IMR-90 (cell line): ENCODE results near the gene TEC.

Experiments
- BHLHE40 ChIP-seq: fragments of 150-350 bp; IDR thresholded peaks from 2 replicates; pipeline ENCODE4 v1.6.1; 2016; ENCODE audit warnings: mild to moderate bottlenecking, low read depth, low read length
- CEBPB ChIP-seq: IDR thresholded peaks from 2 replicates; pipeline ENCODE4 v1.6.1; 2012; ENCODE audit warnings: low read depth, low read length, improper control_type of control experiment
- CTCF ChIP-seq: conservative IDR thresholded peaks from 2 replicates; pipeline ENCODE4 v1.5.1; 2012; ENCODE audit warnings: mild to moderate bottlenecking, low read depth, low read length, improper control_type of control experiment
- ELK1 ChIP-seq: fragments of 150-350 bp; IDR thresholded peaks from 2 replicates; pipeline ENCODE4 v1.6.1; 2016; ENCODE audit warnings: low read depth, mild to moderate bottlenecking, low read length, moderate library complexity, borderline replicate concordance
- FOS ChIP-seq: fragments of 150-350 bp; IDR thresholded peaks from 2 replicates; pipeline ENCODE4 v1.6.1; 2016; ENCODE audit warnings: low read depth, low read length
- MAFK ChIP-seq: IDR thresholded peaks from 2 replicates; pipeline ENCODE4 v1.6.1; 2012; ENCODE audit warnings: low read depth, low read length, improper control_type of control experiment
- MXI1 ChIP-seq: IDR thresholded peaks from 2 replicates; pipeline ENCODE4 v1.6.1; 2012; ENCODE audit warnings: low read depth, mild to moderate bottlenecking, low read length, moderate library complexity, borderline replicate concordance
- NFE2L2 ChIP-seq: fragments of 150-350 bp; IDR thresholded peaks from 2 replicates; pipeline ENCODE4 v1.6.1; 2016; ENCODE audit warnings: low read depth, mild to moderate bottlenecking, low read length
- POLR2A ChIP-seq: IDR thresholded peaks from 2 replicates; pipeline ENCODE4 v1.6.1; 2012; ENCODE audit warnings: mild to moderate bottlenecking, low read depth, low read length
- RAD21 ChIP-seq: IDR thresholded peaks from 2 replicates; pipeline ENCODE4 v1.6.1; 2012; ENCODE audit warnings: low read length, improper control_type of control experiment
- RCOR1 ChIP-seq: IDR thresholded peaks from 2 replicates; pipeline ENCODE4 v1.6.1; 2012; ENCODE audit warnings: mild to moderate bottlenecking, low read length, improper control_type of control experiment; ENCODE audit not compliant: insufficient replicate concordance
- RFX5 ChIP-seq: IDR thresholded peaks from 2 replicates; pipeline ENCODE4 v1.8.0; 2012; ENCODE audit warnings: low read depth, mild to moderate bottlenecking, low read length, moderate library complexity
- SMC3 ChIP-seq: fragments of 150-350 bp; IDR thresholded peaks from 2 replicates; pipeline ENCODE4 v1.6.1; 2016; ENCODE audit warnings: low read depth, mild to moderate bottlenecking, antibody characterized with exemption, low read length, moderate library complexity
- USF2 ChIP-seq: fragments of 150-350 bp; IDR thresholded peaks from 2 replicates; pipeline ENCODE4 v1.6.1; 2017; ENCODE audit warnings: mild to moderate bottlenecking, antibody characterized with exemption, low read length, low read depth

GRCh38 chr4:48122756-48123155, 146.9 kb downstream of the TEC start:
- no peak for TF ChIP-seq CTCF
- no peak for TF ChIP-seq USF2
- TF ChIP-seq NFE2L2, result no peak
- no peak for TF ChIP-seq POLR2A
- TF ChIP-seq BHLHE40, result no peak
- no peak for TF ChIP-seq SMC3
- no peak for TF ChIP-seq RFX5
- no peak for TF ChIP-seq RAD21
- TF ChIP-seq FOS, result no peak
- no peak for TF ChIP-seq MXI1
- TF ChIP-seq CEBPB, result no peak
- TF ChIP-seq RCOR1, result no peak
- no peak for TF ChIP-seq ELK1
- no peak for TF ChIP-seq MAFK
